Ramos (cell line): ENCODE data around the gene GLIS1.

Source experiments
- in situ Hi-C: fragments of 300-500 bp; cut with MboI; formaldehyde crosslinking; loops from one replicate; pipeline ENCODE4 v1.14.3; 2022; ENCODE audit warnings: low sequenced_read_pairs; ENCODE audit not compliant: unreplicated experiment

Gene GLIS1

DNA sequence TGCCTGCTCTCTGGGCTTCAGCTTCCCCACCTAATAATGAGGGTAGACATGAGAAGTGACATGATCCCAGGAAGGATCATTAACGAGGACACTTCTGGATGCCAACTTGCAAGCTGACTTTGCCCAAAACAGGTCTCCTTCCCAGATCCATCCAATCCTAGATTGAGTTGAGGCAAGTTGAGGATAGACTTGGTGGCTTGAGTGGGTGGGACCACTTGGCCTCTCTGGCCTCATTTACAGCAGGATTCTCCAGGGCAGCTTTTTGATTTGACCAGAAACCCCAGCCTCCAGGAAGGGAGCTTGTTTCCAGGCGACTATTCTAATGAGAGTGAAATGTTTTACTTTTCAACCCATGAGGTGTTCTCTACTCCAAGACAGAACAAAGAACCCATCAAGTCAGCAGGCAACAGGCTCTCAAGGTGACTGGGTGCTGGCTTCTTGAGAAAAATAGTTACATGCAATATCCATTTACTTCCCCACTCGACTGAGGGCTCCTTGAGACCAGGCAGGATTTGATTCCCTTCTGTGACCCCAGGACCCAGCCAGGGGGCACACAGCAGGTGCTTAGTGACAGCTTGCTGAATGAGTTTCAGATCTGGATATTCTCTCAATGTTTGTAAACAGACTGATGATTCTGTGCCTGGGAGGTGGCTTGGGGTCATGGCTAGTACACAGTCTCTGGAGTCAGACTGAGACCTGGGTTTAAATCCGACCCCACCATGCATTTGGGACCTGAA lies 151.5 kb downstream of the GLIS1 start:
- in situ Hi-C loops, result no loop called here

DNA sequence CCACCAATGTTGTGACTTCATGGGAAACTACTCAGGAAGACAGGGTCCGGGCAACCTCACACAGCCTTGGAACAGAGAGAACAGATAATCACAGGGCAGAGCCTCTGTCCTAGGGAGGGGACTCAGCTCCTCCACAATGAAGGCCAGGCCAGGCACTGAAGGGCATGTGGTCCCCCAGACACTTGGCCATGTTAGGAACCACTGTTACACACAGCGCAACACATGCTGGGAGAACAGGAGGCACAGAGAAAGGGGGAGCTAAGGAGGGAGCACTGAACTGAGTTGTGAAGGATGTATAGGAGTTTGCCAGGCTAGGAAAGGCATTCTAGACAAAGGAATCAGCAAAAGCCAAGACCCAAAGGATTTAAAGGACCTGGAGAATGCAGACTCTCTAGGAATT lies 152.2 kb downstream of the GLIS1 start:
- in situ Hi-C loops, result no loop called here

DNA sequence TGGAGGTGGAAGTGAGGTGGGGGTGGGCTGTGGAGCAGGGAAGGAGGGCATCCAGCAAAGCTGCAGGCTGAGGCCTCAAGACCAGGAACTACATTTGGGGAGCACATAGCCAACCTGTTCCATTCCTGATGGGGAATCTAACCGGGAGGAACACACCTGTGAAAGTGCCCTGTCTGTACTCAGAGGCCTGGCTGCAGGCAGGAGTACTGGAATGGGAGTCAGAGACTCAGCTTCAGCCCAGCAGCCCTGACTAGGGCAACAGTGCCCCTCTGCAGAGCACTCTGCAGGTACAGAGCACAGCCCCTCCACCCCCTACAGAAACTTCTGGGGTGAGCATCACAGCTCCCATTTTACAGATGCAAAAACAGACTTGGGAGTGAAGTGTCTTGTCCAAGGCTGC lies 153.4 kb downstream of the GLIS1 start:
- in situ Hi-C loops, result no loop called here

DNA sequence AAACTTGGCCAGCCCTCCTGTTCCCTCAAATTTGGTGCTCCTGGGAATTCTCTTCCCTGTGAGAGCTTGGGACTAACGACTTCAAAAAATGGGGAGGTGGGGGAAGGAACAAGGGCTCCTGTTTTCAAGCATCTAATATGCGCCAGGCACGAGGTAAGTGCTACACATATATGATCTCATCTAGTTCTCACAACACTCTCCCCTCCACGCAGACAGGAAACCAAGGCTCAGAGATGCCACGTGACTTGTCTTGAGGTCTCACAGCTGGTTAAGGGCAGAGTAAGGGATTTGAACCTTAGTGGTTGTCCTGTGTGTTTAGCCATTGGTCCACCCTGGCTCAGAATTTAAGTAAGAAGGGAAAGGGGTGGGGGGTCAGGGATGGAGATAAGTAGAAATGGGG lies 153.8 kb downstream of the GLIS1 start:
- in situ Hi-C loops, result no loop called here

DNA sequence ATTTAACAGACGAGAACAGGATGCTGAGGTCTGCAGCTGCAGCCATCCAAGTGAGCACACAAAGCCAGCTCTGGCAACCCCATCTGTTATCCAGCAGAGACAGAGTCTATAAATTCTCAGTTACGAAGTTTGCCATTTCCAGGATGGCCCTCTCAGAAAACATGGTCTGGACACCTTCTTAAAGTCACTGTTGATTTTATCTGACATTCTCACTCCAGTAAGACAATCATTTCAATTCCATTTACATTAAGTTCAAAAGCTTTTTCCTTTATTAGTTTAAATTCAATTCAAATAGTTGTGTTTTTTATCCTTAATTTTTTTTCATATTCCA lies 154.2 kb downstream of the GLIS1 start:
- in situ Hi-C loops, result no loop called here

DNA sequence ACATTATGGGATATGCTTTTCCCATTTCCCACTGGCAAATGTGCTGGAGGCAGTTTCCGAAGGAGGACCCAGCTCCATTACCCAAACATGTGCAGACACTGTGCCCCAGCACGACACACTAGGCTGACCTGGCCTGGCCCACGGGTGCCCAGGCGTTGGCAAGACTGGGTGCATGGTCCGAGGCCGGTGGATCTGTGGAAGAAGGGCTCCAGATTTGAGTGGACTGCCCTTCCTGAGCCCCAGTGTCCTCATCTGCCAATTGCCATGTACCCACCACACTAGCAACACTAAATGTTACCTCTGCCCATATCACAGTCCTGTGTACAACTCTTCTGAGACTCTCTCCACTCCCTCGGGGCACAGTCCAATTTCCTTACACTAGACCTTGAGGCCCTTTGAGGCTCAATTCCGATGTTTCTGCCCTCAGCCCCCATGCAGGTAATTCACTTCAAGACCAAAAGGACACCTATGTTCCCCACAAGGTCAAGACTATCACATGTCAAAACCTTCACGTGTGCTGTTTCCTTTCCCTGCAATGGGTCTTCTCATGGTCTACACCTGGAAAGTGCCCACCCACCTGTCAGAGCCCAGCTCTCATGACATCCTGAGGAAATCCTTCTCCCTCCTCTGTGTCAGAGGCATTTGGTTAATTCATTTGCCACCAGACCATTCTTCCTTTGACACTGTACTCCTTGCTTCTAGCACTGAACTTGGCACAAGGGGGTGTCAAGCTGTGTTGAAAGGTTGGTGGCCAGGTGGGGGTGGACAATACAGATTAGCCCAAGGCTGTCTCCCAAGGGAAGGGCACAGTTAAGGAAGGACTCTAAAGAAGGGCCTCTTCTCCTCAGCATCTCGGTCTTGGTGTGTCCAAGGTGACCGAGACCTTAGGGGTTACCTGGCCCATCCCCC lies 154.8 kb downstream of the GLIS1 start:
- in situ Hi-C loops, result no loop called here

DNA sequence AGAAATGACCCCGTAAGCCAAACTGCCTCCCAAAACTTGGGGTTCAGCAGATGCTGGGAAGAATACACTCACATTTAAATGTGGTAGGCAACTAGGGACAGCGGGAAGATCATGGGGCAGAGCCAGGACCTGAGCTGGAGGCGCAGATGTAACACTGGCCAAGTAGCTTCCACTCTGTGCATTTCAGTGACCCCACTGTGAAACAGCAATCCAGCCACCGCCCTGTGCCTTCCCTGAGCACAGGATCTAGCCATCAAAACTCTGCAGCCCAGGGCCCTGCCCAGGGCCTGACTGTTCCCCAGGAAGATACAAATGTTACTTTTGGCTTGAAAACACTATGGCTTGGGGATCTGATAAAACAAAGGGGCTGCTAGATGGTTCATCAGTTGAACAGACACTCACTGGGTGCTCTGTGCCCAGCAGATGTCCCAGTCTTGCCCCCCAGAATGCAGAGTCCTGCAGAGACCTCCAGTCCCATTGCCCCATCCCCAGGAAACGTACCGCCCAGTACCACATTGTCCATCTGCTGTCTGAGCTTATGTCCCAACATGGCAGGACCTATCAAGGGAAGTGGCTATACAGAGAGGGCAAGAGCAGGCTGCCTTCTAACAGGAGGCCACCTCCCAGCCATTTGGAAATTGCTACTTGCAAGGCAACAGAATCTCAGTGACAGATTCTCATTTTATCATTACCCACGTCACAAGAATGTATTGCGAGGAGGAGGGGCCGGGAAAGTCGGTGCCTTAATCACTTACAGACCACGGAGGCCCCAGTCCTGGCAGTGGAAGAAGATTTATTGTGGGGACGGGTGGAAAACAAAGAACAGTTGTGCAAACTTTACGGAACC lies 155.7 kb downstream of the GLIS1 start:
- in situ Hi-C loops, result no loop called here

DNA sequence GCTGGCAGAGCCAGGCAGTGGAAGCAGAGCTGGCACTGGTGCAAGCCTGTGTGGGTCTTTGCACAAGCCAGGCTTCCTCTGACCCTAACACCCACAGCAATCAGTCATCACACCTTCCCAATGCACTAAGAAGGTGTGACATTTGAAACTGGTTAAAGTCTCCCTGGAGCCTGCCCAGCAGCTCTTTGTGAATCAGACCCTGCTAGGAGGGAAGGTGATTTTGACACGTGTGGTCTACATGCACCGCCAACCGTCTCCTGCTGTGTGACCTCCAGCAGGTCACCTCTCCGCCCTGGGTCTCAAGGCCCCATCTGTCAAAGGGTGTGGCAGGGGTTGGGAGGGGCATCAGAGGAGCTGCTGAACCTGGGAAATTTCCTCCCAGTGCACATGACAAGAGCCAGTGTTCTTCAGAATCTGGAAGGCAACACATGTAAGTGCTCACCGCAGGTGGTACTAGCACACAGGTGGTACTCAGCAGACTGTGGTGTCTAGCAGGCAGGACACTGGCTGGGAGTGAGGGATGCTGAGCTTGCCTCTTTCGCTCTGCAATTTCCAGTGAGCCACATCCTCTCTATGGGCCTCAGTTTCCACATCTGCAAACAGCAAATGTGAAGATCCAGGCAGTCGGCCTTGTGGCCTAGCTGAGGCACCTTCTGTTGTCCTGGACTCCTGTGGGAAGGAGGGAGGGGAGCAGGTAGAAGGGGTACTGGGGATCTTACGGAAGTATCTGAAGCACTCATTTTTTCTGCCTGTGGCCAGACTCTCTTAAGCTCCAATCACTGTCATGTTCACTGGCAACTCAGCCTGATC lies 156.5 kb downstream of the GLIS1 start:
- in situ Hi-C loops, result no loop called here

DNA sequence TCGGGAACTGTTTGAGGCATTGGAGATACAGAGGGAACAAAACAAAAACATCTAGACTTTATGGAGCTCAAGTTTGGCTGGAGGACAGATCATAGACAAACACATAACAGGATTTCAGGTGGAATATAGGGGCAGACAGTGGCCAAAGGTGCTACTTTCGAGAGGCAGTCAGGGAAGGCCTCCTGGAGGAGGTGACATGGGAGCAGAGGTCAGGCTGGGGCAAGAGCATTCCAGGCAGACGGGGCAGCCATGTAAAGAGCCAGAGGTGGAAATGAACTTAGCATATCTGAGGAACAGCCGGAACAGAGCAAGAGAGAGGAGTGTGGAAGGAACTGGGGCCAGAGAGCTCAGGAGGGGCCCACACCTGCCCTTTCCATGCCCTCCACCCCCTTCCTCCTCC lies 157.5 kb downstream of the GLIS1 start:
- in situ Hi-C loops, result no loop called here

DNA sequence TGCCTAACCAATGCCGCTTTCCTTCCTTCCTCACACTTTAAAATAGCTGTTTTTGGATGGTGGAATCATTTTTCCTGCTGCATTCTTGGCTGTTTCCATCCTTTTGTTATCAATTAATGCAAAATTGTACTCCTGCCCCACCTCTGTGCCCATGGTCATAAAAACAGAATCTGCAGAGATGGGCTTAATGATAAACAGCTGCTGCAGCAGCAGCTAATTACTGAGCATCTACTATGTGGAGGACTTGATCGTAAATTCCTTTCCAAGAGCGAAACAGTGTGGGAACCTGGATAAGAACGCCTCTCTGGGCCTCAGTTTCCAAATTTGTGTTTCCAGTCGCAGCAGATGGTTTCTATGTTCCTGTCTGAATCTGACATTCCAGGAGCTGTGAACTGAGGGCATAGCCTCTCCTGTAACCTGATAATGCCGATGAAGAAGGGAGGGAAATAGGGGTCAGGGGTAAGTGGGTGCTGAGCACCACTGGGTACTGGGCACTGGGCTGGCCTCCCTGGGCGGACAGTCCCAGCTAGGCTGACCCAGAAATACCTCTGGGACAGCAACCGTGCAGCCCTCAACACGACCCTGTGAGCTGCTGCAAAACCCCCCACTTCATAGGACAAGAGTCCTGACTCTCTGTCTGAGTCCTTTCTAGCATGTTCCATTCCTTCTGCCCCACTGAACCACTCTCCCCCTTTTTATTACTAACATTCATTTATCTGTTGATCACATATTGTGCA lies 158.1 kb downstream of the GLIS1 start:
- in situ Hi-C loops, result no loop called here

DNA sequence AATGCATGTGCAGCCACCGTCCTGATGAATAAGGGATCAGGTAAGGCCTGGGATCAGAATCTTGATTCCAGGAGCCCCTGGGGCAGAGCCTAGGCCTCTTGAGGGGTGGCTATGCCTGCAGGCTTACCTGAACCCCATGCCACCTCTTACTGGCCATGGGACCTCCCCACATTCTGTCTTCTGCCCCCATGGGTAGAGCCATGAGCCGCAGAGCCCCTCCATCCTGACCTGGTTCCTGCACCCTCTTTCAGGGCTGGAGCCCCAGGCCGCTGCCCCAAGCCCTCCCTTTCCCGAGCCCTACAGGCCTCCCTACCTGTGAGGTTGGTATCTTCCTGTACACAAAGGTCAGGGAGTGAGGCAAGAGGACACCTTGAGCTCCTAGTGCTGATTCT lies 159.0 kb downstream of the GLIS1 start:
- in situ Hi-C loops, result no loop called here

DNA sequence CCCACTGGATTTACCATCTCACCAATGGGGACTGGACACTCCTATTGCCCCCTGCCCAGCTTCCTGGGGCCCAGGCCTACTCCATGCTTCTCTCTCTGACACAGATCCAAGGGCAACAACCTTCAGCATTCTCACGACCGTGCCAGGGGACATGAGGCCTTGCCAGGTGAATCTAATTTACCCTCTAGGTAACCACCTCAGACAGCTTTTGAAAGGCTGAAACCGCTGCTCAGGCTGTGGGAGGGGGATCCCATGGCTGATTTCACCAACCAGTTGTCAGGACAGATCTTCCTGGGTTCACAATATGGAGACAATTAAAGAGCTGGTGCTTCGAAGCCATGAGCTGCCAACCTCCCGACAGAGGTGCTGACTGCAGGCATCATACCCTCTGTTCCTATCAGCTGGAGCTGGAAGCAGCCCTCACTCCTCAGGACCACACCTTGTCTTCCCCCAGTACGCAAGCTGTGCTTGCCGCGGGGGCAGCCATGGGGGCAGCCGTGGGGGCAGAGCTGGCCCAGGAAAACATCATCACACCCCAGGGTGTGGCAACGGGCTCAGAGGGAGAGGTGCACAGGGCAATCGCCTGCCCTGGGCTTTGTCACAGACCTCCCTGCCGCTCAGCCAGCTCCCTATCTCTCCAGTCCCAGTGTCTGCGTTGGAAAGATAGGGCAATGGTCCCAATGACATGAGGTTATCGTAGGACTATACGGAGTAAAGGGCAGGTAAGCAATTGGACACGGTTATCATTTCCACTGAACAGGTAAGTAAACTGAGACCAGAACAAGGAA lies 159.5 kb downstream of the GLIS1 start:
- in situ Hi-C loops, result no loop called here

DNA sequence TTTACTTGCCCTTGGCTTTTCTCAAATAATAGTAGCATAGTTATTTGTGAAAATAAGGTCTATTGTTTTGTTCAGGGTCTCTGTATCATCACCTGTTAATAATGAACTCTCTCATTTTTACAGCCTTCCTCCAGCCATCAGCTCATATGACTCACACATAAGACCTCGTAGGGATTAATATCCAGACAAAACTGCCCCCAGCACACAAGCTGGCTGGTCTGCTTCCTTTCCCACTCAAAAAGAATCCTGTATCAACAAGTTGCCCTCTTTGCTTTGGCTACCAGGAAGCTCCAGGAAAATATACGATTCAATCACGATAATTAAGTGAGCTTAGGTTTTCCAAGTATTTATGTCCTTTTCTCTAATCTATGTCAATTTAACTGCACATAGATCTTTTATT lies 160.6 kb downstream of the GLIS1 start:
- in situ Hi-C loops, result no loop called here

DNA sequence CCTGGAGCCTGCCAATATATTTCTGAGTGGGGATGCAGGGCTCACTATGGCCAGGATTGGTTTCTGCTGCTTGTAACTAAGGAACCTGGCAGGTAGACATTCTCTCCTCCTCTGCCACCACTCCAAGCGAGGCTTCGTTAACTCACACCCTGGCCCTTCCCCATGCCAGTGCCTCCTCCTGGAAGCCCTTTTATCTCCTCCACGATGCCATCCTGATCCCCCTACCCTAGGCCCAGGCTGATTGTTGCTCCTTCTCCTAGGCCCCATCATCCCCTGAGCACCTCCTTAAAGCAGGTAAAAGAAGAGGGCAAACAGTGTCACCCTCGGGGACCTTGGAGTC lies 161.2 kb downstream of the GLIS1 start:
- in situ Hi-C loops, result no loop called here

DNA sequence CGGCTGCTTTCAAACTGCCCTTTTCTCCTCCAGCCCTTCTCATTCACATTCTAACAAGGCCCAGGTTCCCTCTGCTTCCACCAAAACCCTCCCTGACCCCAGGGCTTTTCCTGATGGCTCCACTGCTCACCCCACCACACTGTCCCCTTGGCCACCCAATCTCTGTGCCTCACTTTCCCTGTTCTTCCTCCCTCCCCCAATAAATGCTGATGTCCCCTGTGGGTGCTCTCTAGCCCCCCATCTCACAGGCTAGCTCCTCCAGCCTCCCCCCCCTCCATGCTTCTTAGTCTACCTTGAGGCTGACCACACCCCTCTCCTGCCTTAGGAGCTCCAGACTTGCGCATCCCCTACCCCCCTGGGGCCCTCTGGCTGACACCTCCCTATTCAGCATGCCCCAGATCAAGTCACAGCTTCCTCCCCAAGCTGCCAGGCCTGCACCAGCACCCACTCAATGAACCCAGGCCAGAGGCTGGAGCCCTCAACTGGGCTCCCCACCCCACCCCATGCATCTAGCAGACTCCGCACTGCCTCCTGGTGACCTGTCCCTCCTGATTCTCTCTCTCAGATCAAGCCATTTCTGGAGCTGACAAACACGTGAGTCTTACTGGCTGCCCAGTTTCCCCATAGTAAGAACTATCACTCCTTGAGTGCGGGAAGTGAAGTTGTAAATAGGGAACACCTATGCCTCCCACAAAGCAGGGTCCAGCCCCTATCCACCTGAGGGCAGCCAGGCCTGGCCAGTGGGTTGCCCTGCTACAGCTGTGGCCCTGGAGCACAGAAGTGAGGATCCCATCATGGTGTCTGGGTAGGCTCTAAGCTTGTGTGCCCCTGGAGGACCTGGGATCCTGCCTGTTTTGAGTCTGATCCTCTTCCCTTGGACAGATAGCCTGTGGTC lies 161.9 kb downstream of the GLIS1 start:
- in situ Hi-C loops, result no loop called here

DNA sequence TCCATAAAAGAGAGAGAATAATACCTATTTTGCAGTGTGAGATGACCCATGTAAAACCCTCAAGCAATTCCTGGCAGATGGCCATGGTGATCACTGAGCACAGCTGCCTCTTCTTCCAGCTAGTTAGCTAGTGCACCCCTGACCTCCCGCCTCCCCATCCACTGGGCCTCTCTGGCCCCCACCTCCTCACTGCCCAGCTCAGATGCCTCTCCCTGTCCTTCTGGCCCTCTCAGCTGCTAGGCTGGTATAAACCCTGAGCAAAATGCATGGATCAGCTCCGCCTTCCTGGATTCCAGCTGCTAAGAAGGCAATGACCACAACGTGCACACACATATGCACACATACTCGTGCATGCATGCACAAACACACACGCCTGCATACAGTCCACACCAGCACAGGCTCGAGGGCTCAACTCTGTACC lies 162.6 kb downstream of the GLIS1 start:
- in situ Hi-C loops, result no loop called here

DNA sequence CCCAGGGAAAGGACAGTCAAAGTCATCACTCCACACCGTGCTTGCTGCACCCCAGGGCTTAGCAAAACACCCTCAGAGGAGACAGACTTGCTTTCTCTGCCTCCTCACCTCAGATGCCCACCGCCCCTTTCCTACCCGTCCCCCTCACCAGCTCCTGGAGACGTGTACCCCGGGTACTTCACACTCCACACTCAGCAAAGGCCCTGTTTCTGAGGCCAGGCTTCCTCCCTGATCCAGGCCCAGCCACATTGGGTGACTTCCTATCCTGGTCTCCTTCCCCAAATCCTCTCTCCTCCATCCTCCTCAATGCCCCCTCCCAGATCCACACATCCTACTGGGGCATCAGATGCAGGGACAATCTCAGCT lies 163.0 kb downstream of the GLIS1 start:
- in situ Hi-C loops, result no loop called here
